ENCODE data around the gene RPSA. TPM values are rescaled to one million over a fixed set of nuclear protein-coding genes. Genes with fewer than 3 reads are reported as not detected.

RPSA gene
- total and polyA plus RNA-seq, 4 donors, result 479 to 1,557 (median 952) TPM

GRCh38 chr3:39378088-39378487 lies 28.4 kb upstream of the RPSA start:
- no peak overlapping the region for H3K4me3 ChIP-seq (ENCODE audit: low read length in 2 of 2)
- intact Hi-C loops (cut with DNase I), result no loop called here

GRCh38 chr3:39378957-39379777 lies 27.4 kb upstream of the RPSA start:
- intact Hi-C loops (cut with DNase I), result no loop called here
- no peaks in the 10 kb centered on the region for H3K9me3 ChIP-seq (ENCODE audit: control insufficient read depth, low read length)
- no peaks in the 10 kb centered on the region for H3K27me3 ChIP-seq (ENCODE audit: control insufficient read depth in 1 of 2, insufficient read depth in 2 of 2, low read length in 1 of 2)
- ATAC-seq (ENCODE audit: low FRiP score) (no peak), DNase-seq (no peak)
- no peak overlapping the region for H3K27ac ChIP-seq (ENCODE audit: low read depth in 1 of 2, low read length in 2 of 2)
- 94 to 98% methylated on average over 10 of the region's 10 CpGs for WGBS, 2 donors
- H3K4me3 ChIP-seq (ENCODE audit: low read length in 2 of 2), result no peak overlapping the region
- H3K36me3 ChIP-seq (ENCODE audit: control insufficient read depth in 1 of 2, insufficient read depth in 2 of 2, low read length in 1 of 2), result no peaks in the 10 kb centered on the region
- no peaks in the 10 kb centered on the region for H3K4me1 ChIP-seq (ENCODE audit: control insufficient read depth in 1 of 2, insufficient read depth in 2 of 2, low read length in 2 of 2)

More at GRCh38 chr3:39378088-39378487, 28.4 kb upstream of the RPSA start:
- 20 to 26% methylated on average over 4 of the region's 4 CpGs for WGBS, 2 donors
- DNase-seq (no peak), ATAC-seq (ENCODE audit: low FRiP score) (peak; percentile 30)
- no peaks in the 10 kb centered on the region for H3K36me3 ChIP-seq (ENCODE audit: control insufficient read depth in 1 of 2, insufficient read depth in 2 of 2, low read length in 1 of 2)
- peaks cover 4% of the 10 kb centered on the region for H3K9me3 ChIP-seq (ENCODE audit: control insufficient read depth, low read length)
- H3K4me1 ChIP-seq (ENCODE audit: control insufficient read depth in 1 of 2, insufficient read depth in 2 of 2, low read length in 2 of 2), result no peaks in the 10 kb centered on the region
- no peak overlapping the region for H3K27ac ChIP-seq (ENCODE audit: low read depth in 1 of 2, low read length in 2 of 2)
- no peaks in the 10 kb centered on the region for H3K27me3 ChIP-seq (ENCODE audit: control insufficient read depth in 1 of 2, insufficient read depth in 2 of 2, low read length in 1 of 2)

GRCh38 chr3:39379778-39380155 lies 26.8 kb upstream of the RPSA start:
- Histone ChIP-seq H3K9me3 (ENCODE audit: control insufficient read depth, low read length) (no peaks in the 10 kb centered on the region), H3K27ac (ENCODE audit: low read depth in 1 of 2, low read length in 2 of 2) (no peak overlapping the region), H3K27me3 (ENCODE audit: control insufficient read depth in 1 of 2, insufficient read depth in 2 of 2, low read length in 1 of 2) (no peaks in the 10 kb centered on the region), H3K4me3 (ENCODE audit: low read length in 2 of 2) (no peak overlapping the region), H3K36me3 (ENCODE audit: control insufficient read depth in 1 of 2, insufficient read depth in 2 of 2, low read length in 1 of 2) (no peaks in the 10 kb centered on the region), H3K4me1 (ENCODE audit: control insufficient read depth in 1 of 2, insufficient read depth in 2 of 2, low read length in 2 of 2) (no peaks in the 10 kb centered on the region)
- DNase-seq (no peak), ATAC-seq (ENCODE audit: low FRiP score) (no peak)
- intact Hi-C loops (cut with DNase I), result loop anchor here (5.0 to 10.0 kb wide), 3 partner anchors 195 to 275 kb away; partner anchors contain the start of genes GORASP1 (in 2 of the 2) and TTC21A (in 2 of the 2)
- 88 to 95% methylated on average over 5 of the region's 5 CpGs for WGBS, 2 donors

GRCh38 chr3:39381432-39381831 lies 25.1 kb upstream of the RPSA start:
- Histone ChIP-seq H3K4me1 (ENCODE audit: control insufficient read depth in 1 of 2, insufficient read depth in 2 of 2, low read length in 2 of 2) (peaks cover 0 to 3% of the 10 kb centered on the region in 2 donors), H3K9me3 (ENCODE audit: control insufficient read depth, low read length) (no peaks in the 10 kb centered on the region), H3K27ac (ENCODE audit: low read depth in 1 of 2, low read length in 2 of 2) (no peak overlapping the region), H3K27me3 (ENCODE audit: control insufficient read depth in 1 of 2, insufficient read depth in 2 of 2, low read length in 1 of 2) (no peaks in the 10 kb centered on the region), H3K4me3 (ENCODE audit: low read length in 2 of 2) (no peak overlapping the region), H3K36me3 (ENCODE audit: control insufficient read depth in 1 of 2, insufficient read depth in 2 of 2, low read length in 1 of 2) (no peaks in the 10 kb centered on the region)
- no peak for DNase-seq
- whole genome bisulfite sequencing, 2 donors, result 92 to 96% methylated on average over 3 of the region's 3 CpGs
- intact Hi-C loops (cut with DNase I), result loop anchor here (5.0 to 10.0 kb wide), 3 partner anchors 197 to 277 kb away; partner anchors contain the start of genes GORASP1 (in 2 of the 2) and TTC21A (in 2 of the 2)
- ATAC-seq (ENCODE audit: low FRiP score), result no peak

GRCh38 chr3:39383045-39383880 lies 23.3 kb upstream of the RPSA start, which contains the start of gene SLC25A38:
Gene SLC25A38 (plus strand): TSS chr3:39383370. CDS start chr3:39383725, 355 bp downstream.
- H3K4me3 ChIP-seq (ENCODE audit: low read length in 2 of 2), result peak within 1 kb of the TSS; percentile 29 to 85
- ATAC-seq (ENCODE audit: low FRiP score) (peak; percentile 93), DNase-seq (peak; percentile 89 to 90)
- 0 to 1% methylated on average over 59 to 62 of the region's 62 CpGs for WGBS, 2 donors
- H3K27ac ChIP-seq (ENCODE audit: low read depth in 1 of 2, low read length in 2 of 2), result peak within 1 kb of the TSS; percentile 84 to 95
- peaks cover 0 to 3% of the 10 kb centered on the region in 2 donors for H3K4me1 ChIP-seq (ENCODE audit: control insufficient read depth in 1 of 2, insufficient read depth in 2 of 2, low read length in 2 of 2)
- no peaks in the 10 kb centered on the region for H3K9me3 ChIP-seq (ENCODE audit: control insufficient read depth, low read length)
- H3K36me3 ChIP-seq (ENCODE audit: control insufficient read depth in 1 of 2, insufficient read depth in 2 of 2, low read length in 1 of 2), result no peaks in the 10 kb centered on the region
- H3K27me3 ChIP-seq (ENCODE audit: control insufficient read depth in 1 of 2, insufficient read depth in 2 of 2, low read length in 1 of 2), result no peaks in the 10 kb centered on the region
- intact Hi-C loops (cut with DNase I), result loop anchor here (5.0 to 10.0 kb wide), 3 partner anchors 198 to 278 kb away; partner anchors contain the start of genes GORASP1 (in 2 of the 2) and TTC21A (in 2 of the 2)

- Histone ChIP-seq H3K4me3 (ENCODE audit: low read length in 2 of 2) (peak overlapping the region; percentile 42 to 85), H3K27ac (ENCODE audit: low read depth in 1 of 2, low read length in 2 of 2) (peak overlapping the region; percentile 84 to 95), H3K27me3 (ENCODE audit: control insufficient read depth in 1 of 2, insufficient read depth in 2 of 2, low read length in 1 of 2) (no peaks in the 10 kb centered on the region), H3K36me3 (ENCODE audit: control insufficient read depth in 1 of 2, insufficient read depth in 2 of 2, low read length in 1 of 2) (no peaks in the 10 kb centered on the region), H3K4me1 (ENCODE audit: control insufficient read depth in 1 of 2, insufficient read depth in 2 of 2, low read length in 2 of 2) (peaks cover 0 to 3% of the 10 kb centered on the region in 2 donors), H3K9me3 (ENCODE audit: control insufficient read depth, low read length) (no peaks in the 10 kb centered on the region)
- ATAC-seq (ENCODE audit: low FRiP score), result peak; percentile 97
- peak; percentile 98 for DNase-seq
- WGBS, 2 donors, result 0 to 1% methylated on average over 61 to 66 of the region's 66 CpGs
- intact Hi-C loops (cut with DNase I), result loop anchor here (2.0 to 10.0 kb wide), 4 partner anchors 23 to 279 kb away; partner anchors contain the start of genes GORASP1 (in 2 of the 2), TTC21A (in 2 of the 2) and RPSA (in 1 of the 2)
Measured at GRCh38 chr3:39383881-39384664, 22.4 kb upstream of the RPSA start.

GRCh38 chr3:39384665-39385000 lies 21.9 kb upstream of the RPSA start:
- Histone ChIP-seq H3K4me1 (ENCODE audit: control insufficient read depth in 1 of 2, insufficient read depth in 2 of 2, low read length in 2 of 2) (peaks cover 0 to 3% of the 10 kb centered on the region in 2 donors), H3K36me3 (ENCODE audit: control insufficient read depth in 1 of 2, insufficient read depth in 2 of 2, low read length in 1 of 2) (no peaks in the 10 kb centered on the region), H3K27me3 (ENCODE audit: control insufficient read depth in 1 of 2, insufficient read depth in 2 of 2, low read length in 1 of 2) (no peaks in the 10 kb centered on the region), H3K9me3 (ENCODE audit: control insufficient read depth, low read length) (no peaks in the 10 kb centered on the region), H3K4me3 (ENCODE audit: low read length in 2 of 2) (peak overlapping the region; percentile 33 to 42), H3K27ac (ENCODE audit: low read depth in 1 of 2, low read length in 2 of 2) (peak overlapping the region in 1 of 2 donors; percentile 20)
- ATAC-seq (ENCODE audit: low FRiP score) (no peak), DNase-seq (no peak)
- intact Hi-C loops (cut with DNase I), result loop anchor here (2.0 to 10.0 kb wide), 4 partner anchors 22 to 280 kb away; partner anchors contain the start of genes GORASP1 (in 2 of the 2), TTC21A (in 2 of the 2) and RPSA (in 1 of the 2)
- 68 to 73% methylated on average over 14 of the region's 14 CpGs for WGBS, 2 donors

All from aorta (tissue), 5 donors.